ENCODE measurements around the gene MRPL30. TPM values are rescaled to one million over a fixed set of nuclear protein-coding genes. Genes with fewer than 3 reads are reported as not detected.

The MRPL30 gene
- total RNA-seq, 1 experiment from 2014 or later = 28.7 TPM

DNA sequence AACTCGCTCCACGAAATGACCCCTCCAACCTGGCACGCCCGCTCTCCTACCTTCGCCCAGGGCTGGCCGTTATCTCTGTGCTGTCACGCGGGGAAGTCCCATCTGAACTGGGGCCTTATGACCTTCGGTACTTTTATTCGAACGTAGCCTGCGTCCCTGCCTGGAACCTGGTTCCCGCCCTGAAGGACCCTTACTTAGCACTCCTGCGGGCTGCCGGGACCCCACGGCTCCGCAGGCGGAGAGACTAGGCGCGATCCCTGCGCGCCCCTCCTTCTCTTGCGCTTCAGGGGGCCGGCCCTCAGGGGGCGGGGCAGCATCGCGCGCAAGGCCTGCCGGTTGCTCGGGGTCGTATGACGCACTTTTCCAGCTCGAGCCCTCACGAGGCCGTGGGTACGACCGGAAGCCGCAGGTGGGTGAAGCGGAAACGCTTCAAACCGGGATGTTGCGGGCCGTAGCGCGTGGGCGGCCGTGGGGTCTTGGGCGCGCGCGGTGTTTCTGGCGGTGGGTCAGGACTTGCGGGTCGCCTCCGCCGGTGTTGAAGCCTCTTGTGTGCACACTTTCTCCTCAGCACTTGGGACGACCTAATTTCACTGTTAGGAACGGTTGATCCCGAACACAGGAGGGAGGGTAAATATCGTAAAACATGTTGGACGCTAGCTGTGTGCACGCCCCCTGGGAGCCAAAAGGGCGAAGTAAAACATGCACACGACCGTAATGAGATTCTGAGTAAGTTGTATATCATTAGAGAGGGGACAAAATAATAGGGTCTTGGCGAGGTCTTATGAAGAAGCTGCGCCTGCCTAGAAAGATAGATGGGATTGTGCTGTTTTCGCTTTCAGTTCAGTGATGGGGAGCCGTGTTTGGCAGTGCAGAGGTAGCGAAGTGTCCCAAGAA lies 26.1 kb upstream of the MRPL30 start, which contains the start of the genes LIPT1 and TSGA10 (continued):
- TF ChIP-seq, protein P1, sequence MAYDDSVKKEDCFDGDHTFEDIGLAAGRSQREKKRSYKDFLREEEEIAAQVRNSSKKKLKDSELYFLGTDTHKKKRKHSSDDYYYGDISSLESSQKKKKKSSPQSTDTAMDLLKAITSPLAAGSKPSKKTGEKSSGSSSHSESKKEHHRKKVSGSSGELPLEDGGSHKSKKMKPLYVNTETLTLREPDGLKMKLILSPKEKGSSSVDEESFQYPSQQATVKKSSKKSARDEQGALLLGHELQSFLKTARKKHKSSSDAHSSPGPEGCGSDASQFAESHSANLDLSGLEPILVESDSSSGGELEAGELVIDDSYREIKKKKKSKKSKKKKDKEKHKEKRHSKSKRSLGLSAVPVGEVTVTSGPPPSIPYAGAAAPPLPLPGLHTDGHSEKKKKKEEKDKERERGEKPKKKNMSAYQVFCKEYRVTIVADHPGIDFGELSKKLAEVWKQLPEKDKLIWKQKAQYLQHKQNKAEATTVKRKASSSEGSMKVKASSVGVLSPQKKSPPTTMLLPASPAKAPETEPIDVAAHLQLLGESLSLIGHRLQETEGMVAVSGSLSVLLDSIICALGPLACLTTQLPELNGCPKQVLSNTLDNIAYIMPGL (CRISPR knock-in tag; IDR thresholded peaks at IDR 0.05) = peak; percentile 57
- TF ChIP-seq TEAD4 (CRISPR knock-in tag; IDR thresholded peaks at IDR 0.05) (no peak), EMX1 (CRISPR knock-in tag; IDR thresholded peaks at IDR 0.05) (no peak), SP1 (CRISPR knock-in tag; conservative IDR thresholded peaks at IDR 0.05) (peak; percentile 96), KAT7 (CRISPR knock-in tag; IDR thresholded peaks at IDR 0.05; ENCODE audit: borderline replicate concordance) (0 out of 2 replicates have a peak, but pooled peaks have one; percentile 76), ZNF423 (CRISPR knock-in tag; IDR thresholded peaks at IDR 0.05) (no peak), RORB (CRISPR knock-in tag; IDR thresholded peaks at IDR 0.05) (no peak), ETV6 (CRISPR knock-in tag; IDR thresholded peaks at IDR 0.05) (peak; percentile 97), ELF4 (CRISPR knock-in tag; IDR thresholded peaks at IDR 0.05; ENCODE audit: low read depth) (no peak), GRHL2 (CRISPR knock-in tag; IDR thresholded peaks at IDR 0.05; ENCODE audit: insufficient replicate concordance, severe bottlenecking) (no peak), RELA (CRISPR knock-in tag; IDR thresholded peaks at IDR 0.05; ENCODE audit: borderline replicate concordance) (peak; percentile 95), ZNF232 (CRISPR knock-in tag; IDR thresholded peaks at IDR 0.05) (peak; percentile 92), TCF7 (CRISPR knock-in tag; IDR thresholded peaks at IDR 0.05; ENCODE audit: low read depth) (no peak), NFYB (CRISPR knock-in tag; conservative IDR thresholded peaks at IDR 0.05; ENCODE audit: low read depth) (no peak), MYBL2 (CRISPR knock-in tag; IDR thresholded peaks at IDR 0.05) (peak; percentile 95), JAZF1 (CRISPR knock-in tag; IDR thresholded peaks at IDR 0.05) (no peak)
- TF ChIP-seq, protein P2, sequence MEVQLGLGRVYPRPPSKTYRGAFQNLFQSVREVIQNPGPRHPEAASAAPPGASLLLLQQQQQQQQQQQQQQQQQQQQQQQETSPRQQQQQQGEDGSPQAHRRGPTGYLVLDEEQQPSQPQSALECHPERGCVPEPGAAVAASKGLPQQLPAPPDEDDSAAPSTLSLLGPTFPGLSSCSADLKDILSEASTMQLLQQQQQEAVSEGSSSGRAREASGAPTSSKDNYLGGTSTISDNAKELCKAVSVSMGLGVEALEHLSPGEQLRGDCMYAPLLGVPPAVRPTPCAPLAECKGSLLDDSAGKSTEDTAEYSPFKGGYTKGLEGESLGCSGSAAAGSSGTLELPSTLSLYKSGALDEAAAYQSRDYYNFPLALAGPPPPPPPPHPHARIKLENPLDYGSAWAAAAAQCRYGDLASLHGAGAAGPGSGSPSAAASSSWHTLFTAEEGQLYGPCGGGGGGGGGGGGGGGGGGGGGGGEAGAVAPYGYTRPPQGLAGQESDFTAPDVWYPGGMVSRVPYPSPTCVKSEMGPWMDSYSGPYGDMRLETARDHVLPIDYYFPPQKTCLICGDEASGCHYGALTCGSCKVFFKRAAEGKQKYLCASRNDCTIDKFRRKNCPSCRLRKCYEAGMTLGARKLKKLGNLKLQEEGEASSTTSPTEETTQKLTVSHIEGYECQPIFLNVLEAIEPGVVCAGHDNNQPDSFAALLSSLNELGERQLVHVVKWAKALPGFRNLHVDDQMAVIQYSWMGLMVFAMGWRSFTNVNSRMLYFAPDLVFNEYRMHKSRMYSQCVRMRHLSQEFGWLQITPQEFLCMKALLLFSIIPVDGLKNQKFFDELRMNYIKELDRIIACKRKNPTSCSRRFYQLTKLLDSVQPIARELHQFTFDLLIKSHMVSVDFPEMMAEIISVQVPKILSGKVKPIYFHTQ (CRISPR knock-in tag; IDR thresholded peaks at IDR 0.05) = no peak
- TF ChIP-seq, protein P3, sequence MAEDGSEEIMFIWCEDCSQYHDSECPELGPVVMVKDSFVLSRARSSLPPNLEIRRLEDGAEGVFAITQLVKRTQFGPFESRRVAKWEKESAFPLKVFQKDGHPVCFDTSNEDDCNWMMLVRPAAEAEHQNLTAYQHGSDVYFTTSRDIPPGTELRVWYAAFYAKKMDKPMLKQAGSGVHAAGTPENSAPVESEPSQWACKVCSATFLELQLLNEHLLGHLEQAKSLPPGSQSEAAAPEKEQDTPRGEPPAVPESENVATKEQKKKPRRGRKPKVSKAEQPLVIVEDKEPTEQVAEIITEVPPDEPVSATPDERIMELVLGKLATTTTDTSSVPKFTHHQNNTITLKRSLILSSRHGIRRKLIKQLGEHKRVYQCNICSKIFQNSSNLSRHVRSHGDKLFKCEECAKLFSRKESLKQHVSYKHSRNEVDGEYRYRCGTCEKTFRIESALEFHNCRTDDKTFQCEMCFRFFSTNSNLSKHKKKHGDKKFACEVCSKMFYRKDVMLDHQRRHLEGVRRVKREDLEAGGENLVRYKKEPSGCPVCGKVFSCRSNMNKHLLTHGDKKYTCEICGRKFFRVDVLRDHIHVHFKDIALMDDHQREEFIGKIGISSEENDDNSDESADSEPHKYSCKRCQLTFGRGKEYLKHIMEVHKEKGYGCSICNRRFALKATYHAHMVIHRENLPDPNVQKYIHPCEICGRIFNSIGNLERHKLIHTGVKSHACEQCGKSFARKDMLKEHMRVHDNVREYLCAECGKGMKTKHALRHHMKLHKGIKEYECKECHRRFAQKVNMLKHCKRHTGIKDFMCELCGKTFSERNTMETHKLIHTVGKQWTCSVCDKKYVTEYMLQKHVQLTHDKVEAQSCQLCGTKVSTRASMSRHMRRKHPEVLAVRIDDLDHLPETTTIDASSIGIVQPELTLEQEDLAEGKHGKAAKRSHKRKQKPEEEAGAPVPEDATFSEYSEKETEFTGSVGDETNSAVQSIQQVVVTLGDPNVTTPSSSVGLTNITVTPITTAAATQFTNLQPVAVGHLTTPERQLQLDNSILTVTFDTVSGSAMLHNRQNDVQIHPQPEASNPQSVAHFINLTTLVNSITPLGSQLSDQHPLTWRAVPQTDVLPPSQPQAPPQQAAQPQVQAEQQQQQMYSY (CRISPR knock-in tag; IDR thresholded peaks at IDR 0.05) = peak; percentile 72
- TF ChIP-seq, protein P4, sequence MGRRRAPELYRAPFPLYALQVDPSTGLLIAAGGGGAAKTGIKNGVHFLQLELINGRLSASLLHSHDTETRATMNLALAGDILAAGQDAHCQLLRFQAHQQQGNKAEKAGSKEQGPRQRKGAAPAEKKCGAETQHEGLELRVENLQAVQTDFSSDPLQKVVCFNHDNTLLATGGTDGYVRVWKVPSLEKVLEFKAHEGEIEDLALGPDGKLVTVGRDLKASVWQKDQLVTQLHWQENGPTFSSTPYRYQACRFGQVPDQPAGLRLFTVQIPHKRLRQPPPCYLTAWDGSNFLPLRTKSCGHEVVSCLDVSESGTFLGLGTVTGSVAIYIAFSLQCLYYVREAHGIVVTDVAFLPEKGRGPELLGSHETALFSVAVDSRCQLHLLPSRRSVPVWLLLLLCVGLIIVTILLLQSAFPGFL (CRISPR knock-in tag; IDR thresholded peaks at IDR 0.05; ENCODE audit: borderline replicate concordance) = peak; percentile 86; the same call in 1 of the 2 replicates
- TF ChIP-seq, protein P5, sequence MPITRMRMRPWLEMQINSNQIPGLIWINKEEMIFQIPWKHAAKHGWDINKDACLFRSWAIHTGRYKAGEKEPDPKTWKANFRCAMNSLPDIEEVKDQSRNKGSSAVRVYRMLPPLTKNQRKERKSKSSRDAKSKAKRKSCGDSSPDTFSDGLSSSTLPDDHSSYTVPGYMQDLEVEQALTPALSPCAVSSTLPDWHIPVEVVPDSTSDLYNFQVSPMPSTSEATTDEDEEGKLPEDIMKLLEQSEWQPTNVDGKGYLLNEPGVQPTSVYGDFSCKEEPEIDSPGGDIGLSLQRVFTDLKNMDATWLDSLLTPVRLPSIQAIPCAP (CRISPR knock-in tag; IDR thresholded peaks at IDR 0.05) = peak; percentile 93
- TF ChIP-seq, protein P6, sequence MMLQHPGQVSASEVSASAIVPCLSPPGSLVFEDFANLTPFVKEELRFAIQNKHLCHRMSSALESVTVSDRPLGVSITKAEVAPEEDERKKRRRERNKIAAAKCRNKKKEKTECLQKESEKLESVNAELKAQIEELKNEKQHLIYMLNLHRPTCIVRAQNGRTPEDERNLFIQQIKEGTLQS (CRISPR knock-in tag; conservative IDR thresholded peaks at IDR 0.05) = no peak
- TF ChIP-seq, protein P7, sequence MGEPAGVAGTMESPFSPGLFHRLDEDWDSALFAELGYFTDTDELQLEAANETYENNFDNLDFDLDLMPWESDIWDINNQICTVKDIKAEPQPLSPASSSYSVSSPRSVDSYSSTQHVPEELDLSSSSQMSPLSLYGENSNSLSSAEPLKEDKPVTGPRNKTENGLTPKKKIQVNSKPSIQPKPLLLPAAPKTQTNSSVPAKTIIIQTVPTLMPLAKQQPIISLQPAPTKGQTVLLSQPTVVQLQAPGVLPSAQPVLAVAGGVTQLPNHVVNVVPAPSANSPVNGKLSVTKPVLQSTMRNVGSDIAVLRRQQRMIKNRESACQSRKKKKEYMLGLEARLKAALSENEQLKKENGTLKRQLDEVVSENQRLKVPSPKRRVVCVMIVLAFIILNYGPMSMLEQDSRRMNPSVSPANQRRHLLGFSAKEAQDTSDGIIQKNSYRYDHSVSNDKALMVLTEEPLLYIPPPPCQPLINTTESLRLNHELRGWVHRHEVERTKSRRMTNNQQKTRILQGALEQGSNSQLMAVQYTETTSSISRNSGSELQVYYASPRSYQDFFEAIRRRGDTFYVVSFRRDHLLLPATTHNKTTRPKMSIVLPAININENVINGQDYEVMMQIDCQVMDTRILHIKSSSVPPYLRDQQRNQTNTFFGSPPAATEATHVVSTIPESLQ (CRISPR knock-in tag; IDR thresholded peaks at IDR 0.05) = no peak; the same call in 1 of the 2 replicates
- TF ChIP-seq, protein P8, sequence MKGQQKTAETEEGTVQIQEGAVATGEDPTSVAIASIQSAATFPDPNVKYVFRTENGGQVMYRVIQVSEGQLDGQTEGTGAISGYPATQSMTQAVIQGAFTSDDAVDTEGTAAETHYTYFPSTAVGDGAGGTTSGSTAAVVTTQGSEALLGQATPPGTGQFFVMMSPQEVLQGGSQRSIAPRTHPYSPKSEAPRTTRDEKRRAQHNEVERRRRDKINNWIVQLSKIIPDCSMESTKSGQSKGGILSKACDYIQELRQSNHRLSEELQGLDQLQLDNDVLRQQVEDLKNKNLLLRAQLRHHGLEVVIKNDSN (CRISPR knock-in tag; IDR thresholded peaks at IDR 0.05) = peak; percentile 78
